ENCODE data around the gene DCTPP1.

The DCTPP1 gene

GRCh38 chr16:30449116-30449435 is 19.2 kb upstream of the DCTPP1 start:
- Histone ChIP-seq H3K36me3 (no peaks in the 10 kb centered on the region), H3K4me3 (ENCODE audit: low read depth in 1 of 2, low read length in 1 of 2) (no peak overlapping the region), H3K9me3 (no peaks in the 10 kb centered on the region), H3K27me3 (no peaks in the 10 kb centered on the region), H3K27ac (no peak overlapping the region), H3K4me1 (ENCODE audit: control insufficient read depth in 1 of 2, insufficient read depth in 1 of 2, low read depth in 1 of 2, low read length in 1 of 2) (peaks cover 22 to 25% of the 10 kb centered on the region in 2 experiments)
- TF ChIP-seq, protein P1, sequence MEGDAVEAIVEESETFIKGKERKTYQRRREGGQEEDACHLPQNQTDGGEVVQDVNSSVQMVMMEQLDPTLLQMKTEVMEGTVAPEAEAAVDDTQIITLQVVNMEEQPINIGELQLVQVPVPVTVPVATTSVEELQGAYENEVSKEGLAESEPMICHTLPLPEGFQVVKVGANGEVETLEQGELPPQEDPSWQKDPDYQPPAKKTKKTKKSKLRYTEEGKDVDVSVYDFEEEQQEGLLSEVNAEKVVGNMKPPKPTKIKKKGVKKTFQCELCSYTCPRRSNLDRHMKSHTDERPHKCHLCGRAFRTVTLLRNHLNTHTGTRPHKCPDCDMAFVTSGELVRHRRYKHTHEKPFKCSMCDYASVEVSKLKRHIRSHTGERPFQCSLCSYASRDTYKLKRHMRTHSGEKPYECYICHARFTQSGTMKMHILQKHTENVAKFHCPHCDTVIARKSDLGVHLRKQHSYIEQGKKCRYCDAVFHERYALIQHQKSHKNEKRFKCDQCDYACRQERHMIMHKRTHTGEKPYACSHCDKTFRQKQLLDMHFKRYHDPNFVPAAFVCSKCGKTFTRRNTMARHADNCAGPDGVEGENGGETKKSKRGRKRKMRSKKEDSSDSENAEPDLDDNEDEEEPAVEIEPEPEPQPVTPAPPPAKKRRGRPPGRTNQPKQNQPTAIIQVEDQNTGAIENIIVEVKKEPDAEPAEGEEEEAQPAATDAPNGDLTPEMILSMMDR (IDR thresholded peaks at IDR 0.05) = no peak

DNA sequence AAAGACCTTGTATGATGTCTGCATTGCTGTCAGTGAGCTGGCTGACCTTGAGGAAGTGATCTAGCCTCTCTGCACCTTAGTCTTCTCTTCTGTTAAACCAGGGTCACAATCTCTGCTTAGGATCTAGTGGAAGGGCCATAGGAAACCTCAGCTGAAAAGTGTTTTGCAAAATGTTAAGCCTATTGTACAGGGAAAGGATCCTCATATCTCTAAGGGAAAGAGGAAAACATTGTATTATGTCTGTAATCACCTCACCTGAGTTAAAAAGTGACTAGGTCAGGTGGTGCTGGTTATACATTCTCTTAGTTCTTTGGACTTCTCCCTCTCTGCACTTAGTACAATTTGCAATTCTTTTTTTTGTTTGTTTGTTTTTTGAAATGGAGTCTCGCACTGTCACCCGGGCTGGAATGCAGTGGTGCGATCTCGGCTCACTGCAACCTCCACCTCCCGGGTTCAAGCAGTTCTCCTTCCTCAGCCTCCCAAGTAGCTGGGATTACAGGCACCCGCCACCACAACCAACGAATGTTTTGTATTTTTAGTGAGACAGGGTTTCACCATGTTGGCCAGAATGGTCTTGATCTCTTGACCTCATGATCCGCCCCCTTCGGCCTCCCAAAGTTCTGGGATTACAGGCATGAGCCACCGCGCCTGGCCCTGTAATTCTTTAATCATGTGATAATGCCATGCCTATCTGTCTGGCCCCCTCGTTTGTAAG is 17.8 kb upstream of the DCTPP1 start:
- Histone ChIP-seq H3K4me3 (ENCODE audit: low read depth in 1 of 2, low read length in 1 of 2) (no peak overlapping the region), H3K4me1 (ENCODE audit: control insufficient read depth in 1 of 2, insufficient read depth in 1 of 2, low read depth in 1 of 2, low read length in 1 of 2) (peaks cover 30 to 31% of the 10 kb centered on the region in 2 experiments), H3K9me3 (no peaks in the 10 kb centered on the region), H3K36me3 (no peaks in the 10 kb centered on the region), H3K27ac (no peak overlapping the region), H3K27me3 (no peaks in the 10 kb centered on the region)
- TF ChIP-seq, protein P1 (IDR thresholded peaks at IDR 0.05) = no peak

- TF ChIP-seq, protein P1 (IDR thresholded peaks at IDR 0.05) = no peak
- Histone ChIP-seq H3K4me1 (ENCODE audit: control insufficient read depth in 1 of 2, insufficient read depth in 1 of 2, low read depth in 1 of 2, low read length in 1 of 2) (peaks cover 30 to 31% of the 10 kb centered on the region in 2 experiments), H3K4me3 (ENCODE audit: low read depth in 1 of 2, low read length in 1 of 2) (peak overlapping the region; percentile 92 to 98), H3K27ac (peak overlapping the region; percentile 92), H3K9me3 (no peaks in the 10 kb centered on the region), H3K36me3 (no peaks in the 10 kb centered on the region), H3K27me3 (no peaks in the 10 kb centered on the region)
Measured at GRCh38 chr16:30446203-30446595, 16.4 kb upstream of the DCTPP1 start.

GRCh38 chr16:30445408-30446202 is 15.8 kb upstream of the DCTPP1 start, which contains the start of gene SEPHS2:
SEPHS2 (minus strand) TSS chr16:30445874; CDS start chr16:30445727, 147 bp downstream.
- H3K36me3 ChIP-seq = no peaks in the 10 kb centered on the region
- H3K4me1 ChIP-seq (ENCODE audit: control insufficient read depth in 1 of 2, insufficient read depth in 1 of 2, low read depth in 1 of 2, low read length in 1 of 2) = peaks cover 30 to 31% of the 10 kb centered on the region in 2 experiments
- no peaks in the 10 kb centered on the region for H3K27me3 ChIP-seq
- H3K9me3 ChIP-seq = no peaks in the 10 kb centered on the region
- peak within 1 kb of the TSS; percentile 92 to 98 for H3K4me3 ChIP-seq (ENCODE audit: low read depth in 1 of 2, low read length in 1 of 2)
- H3K27ac ChIP-seq = peak within 1 kb of the TSS; percentile 92
- TF ChIP-seq, protein P1 (IDR thresholded peaks at IDR 0.05) = peak; percentile 27

DNA sequence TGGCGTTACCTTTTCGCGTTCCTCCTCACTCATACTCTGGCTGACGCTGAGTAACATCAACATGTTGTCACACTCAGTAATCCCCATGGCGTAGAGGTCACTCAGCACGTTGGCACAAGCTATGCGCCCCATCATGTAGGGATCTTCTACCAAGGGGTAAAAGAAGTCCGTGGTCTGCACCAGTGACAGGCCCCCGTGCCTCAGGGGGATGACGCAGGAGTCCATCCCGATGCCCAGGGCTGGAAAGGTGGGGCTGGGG is 15.2 kb upstream of the DCTPP1 start:
- TF ChIP-seq, protein P1 (IDR thresholded peaks at IDR 0.05) = no peak
- H3K9me3 ChIP-seq = no peaks in the 10 kb centered on the region
- peaks cover 30 to 31% of the 10 kb centered on the region in 2 experiments for H3K4me1 ChIP-seq (ENCODE audit: control insufficient read depth in 1 of 2, insufficient read depth in 1 of 2, low read depth in 1 of 2, low read length in 1 of 2)
- no peaks in the 10 kb centered on the region for H3K36me3 ChIP-seq
- no peaks in the 10 kb centered on the region for H3K27me3 ChIP-seq
- peak overlapping the region; percentile 92 to 98 for H3K4me3 ChIP-seq (ENCODE audit: low read depth in 1 of 2, low read length in 1 of 2)
- peak overlapping the region; percentile 92 for H3K27ac ChIP-seq
